ENCODE results near the gene A2M. TPM values are rescaled to one million over a fixed set of nuclear protein-coding genes. Genes with fewer than 3 reads are reported as not detected.

Gene A2M
- total and polyA plus RNA-seq, 2 donors (not counting 1 experiment from before 2014, with no cell fraction given): 0.04 TPM; not detected in 1

- Mint-ChIP-seq H3K27ac (no peak overlapping the region), H3K4me1 (no peaks in the 10 kb centered on the region), H3K4me3 (no peak overlapping the region), H3K27me3 (peaks cover 37% of the 10 kb centered on the region), H3K9me3 (ENCODE audit: insufficient read depth) (peaks cover under 1% of the 10 kb centered on the region)
- TF ChIP-seq, protein P1, sequence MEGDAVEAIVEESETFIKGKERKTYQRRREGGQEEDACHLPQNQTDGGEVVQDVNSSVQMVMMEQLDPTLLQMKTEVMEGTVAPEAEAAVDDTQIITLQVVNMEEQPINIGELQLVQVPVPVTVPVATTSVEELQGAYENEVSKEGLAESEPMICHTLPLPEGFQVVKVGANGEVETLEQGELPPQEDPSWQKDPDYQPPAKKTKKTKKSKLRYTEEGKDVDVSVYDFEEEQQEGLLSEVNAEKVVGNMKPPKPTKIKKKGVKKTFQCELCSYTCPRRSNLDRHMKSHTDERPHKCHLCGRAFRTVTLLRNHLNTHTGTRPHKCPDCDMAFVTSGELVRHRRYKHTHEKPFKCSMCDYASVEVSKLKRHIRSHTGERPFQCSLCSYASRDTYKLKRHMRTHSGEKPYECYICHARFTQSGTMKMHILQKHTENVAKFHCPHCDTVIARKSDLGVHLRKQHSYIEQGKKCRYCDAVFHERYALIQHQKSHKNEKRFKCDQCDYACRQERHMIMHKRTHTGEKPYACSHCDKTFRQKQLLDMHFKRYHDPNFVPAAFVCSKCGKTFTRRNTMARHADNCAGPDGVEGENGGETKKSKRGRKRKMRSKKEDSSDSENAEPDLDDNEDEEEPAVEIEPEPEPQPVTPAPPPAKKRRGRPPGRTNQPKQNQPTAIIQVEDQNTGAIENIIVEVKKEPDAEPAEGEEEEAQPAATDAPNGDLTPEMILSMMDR (IDR thresholded peaks at IDR 0.05): no peak
- TF ChIP-seq EZH2 (IDR thresholded peaks at IDR 0.05; ENCODE audit: borderline replicate concordance, insufficient read depth, low read depth, low read length, poor library complexity, severe bottlenecking): no peak
- intact Hi-C loops (cut with micrococcal nuclease): no loop called here
- H4K20me1 ChIP-seq (ENCODE audit: control insufficient read depth, insufficient read depth, low read length, poor library complexity, severe bottlenecking): no peaks in the 10 kb centered on the region
- no peak overlapping the region for H3K4me3 ChIP-seq (ENCODE audit: control extremely low read depth in 1 of 5, extremely low read depth in 1 of 5, insufficient read depth in 1 of 5, low read depth in 2 of 5, low read length in 4 of 5)
- no peaks in the 10 kb centered on the region for H3K79me2 ChIP-seq (ENCODE audit: control insufficient read depth, insufficient read depth, low read length)
- H3K4me2 ChIP-seq (replicated peaks; ENCODE audit: low read depth, low read length, poor library complexity, severe bottlenecking): no peak overlapping the region
- no peak overlapping the region for H3K27ac ChIP-seq (ENCODE audit: low read length in 2 of 2)
- CTCF ChIA-PET: interaction anchor here (0.9 kb wide), 1 partner anchor 9 kb away, joined by 3 read pairs; no protein-coding TSS in a partner anchor
- H3K36me3 ChIP-seq (replicated peaks in 1 of 2; ENCODE audit: control extremely low read depth in 1 of 2, control insufficient read depth in 1 of 2, extremely low read depth in 1 of 2, insufficient read depth in 2 of 2, low read length in 1 of 2): no peaks in the 10 kb centered on the region
- POLR2A ChIA-PET: no interaction called here
- no peak overlapping the region for H3K9ac ChIP-seq (ENCODE audit: low read length)
- H2AFZ ChIP-seq (ENCODE audit: insufficient read depth, low read depth, low read length, poor library complexity, severe bottlenecking): no peak overlapping the region
- DNase-seq: no peak
- no peaks in the 10 kb centered on the region for H3K9me3 ChIP-seq (ENCODE audit: control extremely low read depth in 1 of 3, control insufficient read depth in 2 of 3, insufficient read depth in 1 of 3, low read length in 2 of 3)
- no peak for ATAC-seq (ENCODE audit: low read depth)
- H3K4me1 ChIP-seq (ENCODE audit: control insufficient read depth in 2 of 2, insufficient read depth in 2 of 2, low read length in 2 of 2): no peaks in the 10 kb centered on the region
- peaks cover 0 to 5% (median 2%) of the 10 kb centered on the region in 4 experiments for H3K27me3 ChIP-seq (replicated peaks in 1 of 4; ENCODE audit: control extremely low read depth in 1 of 4, control insufficient read depth in 3 of 4, insufficient read depth in 4 of 4, low read length in 3 of 4)
Measured at GRCh38 chr12:9073076-9073475, 42.6 kb downstream of the A2M start.

DNA sequence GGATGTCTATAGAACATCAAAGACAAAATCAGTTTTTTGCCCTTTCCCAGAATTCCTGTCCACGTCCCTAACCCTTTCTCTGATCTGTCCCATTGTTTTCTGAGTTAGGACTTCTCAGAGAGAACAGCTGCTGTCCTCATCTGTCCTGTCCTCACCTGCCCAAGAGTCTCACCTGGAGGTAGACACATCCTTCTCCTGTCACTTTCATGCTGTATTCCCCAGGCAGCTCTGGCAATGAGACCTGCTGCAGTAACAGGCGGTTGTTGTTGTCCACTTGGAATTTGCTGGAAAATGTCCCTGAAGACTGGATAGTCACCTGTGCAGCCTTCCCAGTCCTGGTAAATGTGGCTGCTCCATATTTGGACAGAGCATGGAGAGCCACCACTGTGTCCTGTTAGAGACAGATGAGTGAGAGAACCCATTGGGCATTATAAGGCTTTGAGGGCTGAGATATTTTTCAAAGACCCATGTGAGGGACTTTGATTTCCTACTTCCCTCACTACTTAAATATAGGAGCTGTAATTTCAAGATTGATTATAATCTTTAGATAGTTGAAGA lies 43.2 kb downstream of the A2M start:
- H3K27ac ChIP-seq (ENCODE audit: low read length in 2 of 2): no peak overlapping the region
- no peaks in the 10 kb centered on the region for H3K36me3 ChIP-seq (replicated peaks in 1 of 2; ENCODE audit: control extremely low read depth in 1 of 2, control insufficient read depth in 1 of 2, extremely low read depth in 1 of 2, insufficient read depth in 2 of 2, low read length in 1 of 2)
- no peaks in the 10 kb centered on the region for H3K9me3 ChIP-seq (ENCODE audit: control extremely low read depth in 1 of 3, control insufficient read depth in 2 of 3, insufficient read depth in 1 of 3, low read length in 2 of 3)
- ChIA-PET POLR2A (no interaction called here), CTCF (interaction anchor here (0.9 kb wide), 1 partner anchor 9 kb away, joined by 3 read pairs; no protein-coding TSS in a partner anchor)
- no peak overlapping the region for H2AFZ ChIP-seq (ENCODE audit: insufficient read depth, low read depth, low read length, poor library complexity, severe bottlenecking)
- H4K20me1 ChIP-seq (ENCODE audit: control insufficient read depth, insufficient read depth, low read length, poor library complexity, severe bottlenecking): no peaks in the 10 kb centered on the region
- H3K27me3 ChIP-seq (replicated peaks in 1 of 4; ENCODE audit: control extremely low read depth in 1 of 4, control insufficient read depth in 3 of 4, insufficient read depth in 4 of 4, low read length in 3 of 4): peaks cover 0 to 5% (median 2%) of the 10 kb centered on the region in 4 experiments
- 73% methylated on average over 2 of the region's 2 CpGs for WGBS (ENCODE audit: insufficient coverage)
- Mint-ChIP-seq H3K4me1 (no peaks in the 10 kb centered on the region), H3K27ac (no peak overlapping the region), H3K4me3 (no peak overlapping the region), H3K27me3 (peaks cover 34% of the 10 kb centered on the region), H3K9me3 (ENCODE audit: insufficient read depth) (no peaks in the 10 kb centered on the region)
- no peak for TF ChIP-seq EZH2 (IDR thresholded peaks at IDR 0.05; ENCODE audit: borderline replicate concordance, insufficient read depth, low read depth, low read length, poor library complexity, severe bottlenecking)
- TF ChIP-seq, protein P1 (IDR thresholded peaks at IDR 0.05): no peak
- ATAC-seq (ENCODE audit: low read depth) (no peak), DNase-seq (no peak)
- H3K79me2 ChIP-seq (ENCODE audit: control insufficient read depth, insufficient read depth, low read length): no peaks in the 10 kb centered on the region
- no peak overlapping the region for H3K4me3 ChIP-seq (ENCODE audit: control extremely low read depth in 1 of 5, extremely low read depth in 1 of 5, insufficient read depth in 1 of 5, low read depth in 2 of 5, low read length in 4 of 5)
- H3K4me1 ChIP-seq (ENCODE audit: control insufficient read depth in 2 of 2, insufficient read depth in 2 of 2, low read length in 2 of 2): no peaks in the 10 kb centered on the region
- no peak overlapping the region for H3K9ac ChIP-seq (ENCODE audit: low read length)
- no peak overlapping the region for H3K4me2 ChIP-seq (replicated peaks; ENCODE audit: low read depth, low read length, poor library complexity, severe bottlenecking)
- intact Hi-C loops (cut with micrococcal nuclease): no loop called here
